Natural killer cell (primary cell): ENCODE data around the gene ARHGAP19. TPM values are rescaled to one million over a fixed set of nuclear protein-coding genes. Genes with fewer than 3 reads are reported as not detected.

ENCODE experiments used
- ATAC-seq, 3 donors: fragments of 150-1000 bp in 2 of 3; fragments of 200-7000 bp in 1 of 3; cut with Tn5 transposase; 1 replicate in 1 of 3; 2 replicates in 2 of 3; pipeline ENCODE4 v1.10.0; 2021; ENCODE audit warnings: mild to moderate bottlenecking in 2 of 3, moderate library complexity in 2 of 3
- DNase-seq, 2 donors: peaks; one replicate each; pipeline versions ENCODE4 v3.0.0 to v3.0.0-alpha.2; 2013 to 2021; ENCODE audit warnings: mixed read lengths in 1 of 2
- H3K27ac ChIP-seq: one replicate; pipeline ENCODE4 v1.5.1; 2013; ENCODE audit warnings: mild to moderate bottlenecking, low read length
- H3K27me3 ChIP-seq: one replicate; pipeline ENCODE4 v1.6.1; 2013; ENCODE audit warnings: low read length; ENCODE audit not compliant: control insufficient read depth, insufficient read depth
- H3K36me3 ChIP-seq: one replicate; pipeline ENCODE4 v1.6.1; 2013; ENCODE audit warnings: low read length; ENCODE audit not compliant: control insufficient read depth, insufficient read depth
- H3K4me1 ChIP-seq: one replicate; pipeline ENCODE4 v1.6.1; 2013; ENCODE audit warnings: low read length; ENCODE audit not compliant: control insufficient read depth, insufficient read depth
- H3K4me3 ChIP-seq: one replicate; pipeline ENCODE4 v1.5.1; 2013; ENCODE audit warnings: low read length
- H3K9me3 ChIP-seq: one replicate; pipeline ENCODE4 v1.6.1; 2013; ENCODE audit warnings: low read length; ENCODE audit not compliant: control insufficient read depth, insufficient read depth
- H3K27ac Mint-ChIP-seq, 2 donors: one replicate each; pipeline ENCODE4 v1.8.0; 2022; ENCODE audit warnings: mild to moderate bottlenecking in 2 of 2, mixed read lengths in 2 of 2, moderate library complexity in 1 of 2
- H3K27me3 Mint-ChIP-seq, 2 donors: one replicate each; pipeline ENCODE4 v1.8.0; 2022; ENCODE audit warnings: low read depth in 2 of 2, mixed read lengths in 2 of 2
- H3K36me3 Mint-ChIP-seq: one replicate; pipeline ENCODE4 v1.8.0; 2022; ENCODE audit warnings: mixed read lengths
- H3K4me1 Mint-ChIP-seq, 2 donors: one replicate each; pipeline ENCODE4 v1.8.0; 2022; ENCODE audit warnings: mixed read lengths in 2 of 2
- H3K4me3 Mint-ChIP-seq: one replicate; pipeline ENCODE4 v1.8.0; 2022; ENCODE audit warnings: mild to moderate bottlenecking, moderate library complexity, mixed read lengths
- H3K9me3 Mint-ChIP-seq, 2 donors: one replicate each; pipeline ENCODE4 v1.8.0; 2022; ENCODE audit warnings: mixed read lengths in 2 of 2
- CTCF ChIP-seq: fragments of 200-600 bp; IDR thresholded peaks from one replicate; pipeline ENCODE4 v1.8.0; 2022; ENCODE audit warnings: antibody characterized with exemption
- WGBS: methylation state at CpG from one replicate; pipeline ENCODE4 v1.1.7; 2013; ENCODE audit warnings: missing lambda C conversion rate; ENCODE audit not compliant: insufficient coverage; 5-methylcytosine and 5-hydroxymethylcytosine counted together
- intact Hi-C: fragments of 100-400 bp; cut with micrococcal nuclease; formaldehyde crosslinking; loops from one replicate; pipeline ENCODE4 v1.14.2; 2022
- total RNA-seq, 4 donors: library from RNA; stranded (reverse); fragments of 120-200 nt in 1 of 4; gene quantifications; one replicate each; pipeline versions ENCODE4 v1.2.3 to v1.2.4, GENCODE V29; 2013 to 2022

The ARHGAP19 gene
- total RNA-seq, 3 donors from 2014 or later (not counting 1 experiment from before 2014, with no cell fraction given) = 22.6 to 23.3 (median 22.7) TPM

- Histone ChIP-seq H3K4me1 (no peaks in the 10 kb centered on the region), H3K4me3 (no peak overlapping the region), H3K9me3 (no peaks in the 10 kb centered on the region), H3K27ac (no peak overlapping the region), H3K36me3 (no peaks in the 10 kb centered on the region), H3K27me3 (no peaks in the 10 kb centered on the region)
- Mint-ChIP-seq H3K4me1 (no peaks in the 10 kb centered on the region), H3K27ac (no peak overlapping the region), H3K36me3 (no peaks in the 10 kb centered on the region), H3K4me3 (no peak overlapping the region), H3K27me3 (peaks cover 7 to 20% of the 10 kb centered on the region in 2 donors), H3K9me3 (no peaks in the 10 kb centered on the region)
- WGBS = 92% methylated on average over 4 of the region's 6 CpGs
- no peak for TF ChIP-seq CTCF
- ATAC-seq (no peak), DNase-seq (no peak)
- intact Hi-C loops = no loop called here
These were observed 119.4 kb downstream of the ARHGAP19 start for GRCh38 chr10:97173036-97173435.

Other genes starting within 250 kb of the ARHGAP19 start
- 1 to 10 TPM in 2 of 3 donors, under 1 TPM in 1; 0.28 to 1.5 (median 1.1) TPM for gene SLIT1, start 106.7 kb downstream of the ARHGAP19 start, total RNA-seq
- gene FRAT1, start 26.6 kb upstream of the ARHGAP19 start, total RNA-seq = 10 to 100 TPM; 26.0 to 45.0 (median 32.1) TPM
- 10 to 100 TPM; 18.7 to 23.4 (median 22.2) TPM for gene FRAT2, start 42.1 kb upstream of the ARHGAP19 start, total RNA-seq
- 100 to 1,000 TPM in 1 of 3 donors, 10 to 100 TPM in 2; 60.1 to 234 (median 79.2) TPM for gene RRP12, start 108.7 kb upstream of the ARHGAP19 start, total RNA-seq
- gene PGAM1, start 133.6 kb upstream of the ARHGAP19 start, total RNA-seq = 100 to 1,000 TPM in 1 of 3 donors, 10 to 100 TPM in 2; 92.6 to 104 (median 96.0) TPM
- gene EXOSC1, start 153.4 kb upstream of the ARHGAP19 start, total RNA-seq = 10 to 100 TPM; 36.9 to 44.4 (median 37.6) TPM
- gene ZDHHC16, start 153.5 kb upstream of the ARHGAP19 start, total RNA-seq = 10 to 100 TPM; 11.3 to 18.7 (median 12.7) TPM
- 10 to 100 TPM; 53.8 to 68.4 (median 61.7) TPM for gene MMS19, start 205.8 kb upstream of the ARHGAP19 start, total RNA-seq
- 1 to 10 TPM in 1 of 3 donors, under 1 TPM in 2; 0.70 to 1.1 (median 0.75) TPM for gene UBTD1, start 206.3 kb upstream of the ARHGAP19 start, total RNA-seq